GM10248 (cell line): ENCODE data around the gene NMBR.

Experiments used
- CTCF ChIA-PET: fragments of 300-600 bp; sonication (Branson Sonifier 250); formaldehyde crosslinking; extraction: SDS; loops from one replicate; lab custom pipeline; 2021; ENCODE audit warnings: antibody characterized with exemption; lab: Yijun Ruan, JAX
- POLR2A ChIA-PET: fragments of 350-650 bp; sonication (Branson Sonifier 250); formaldehyde crosslinking; extraction: SDS; loops from one replicate; lab custom pipeline; 2020; ENCODE audit warnings: antibody characterized with exemption; lab: Yijun Ruan, JAX
- DNase-seq: peaks from one replicate; pipeline ENCODE4 v3.0.0; 2012; ENCODE audit errors: extremely low spot score
- TF ChIP-seq, protein P1 (sequence below): IDR thresholded peaks from 2 replicates; pipeline ENCODE4 v1.5.1; 2012; ENCODE audit warnings: mild to moderate bottlenecking, low read depth; ENCODE audit errors: extremely low read depth, missing control alignments, control extremely low read depth

The NMBR gene

DNA sequence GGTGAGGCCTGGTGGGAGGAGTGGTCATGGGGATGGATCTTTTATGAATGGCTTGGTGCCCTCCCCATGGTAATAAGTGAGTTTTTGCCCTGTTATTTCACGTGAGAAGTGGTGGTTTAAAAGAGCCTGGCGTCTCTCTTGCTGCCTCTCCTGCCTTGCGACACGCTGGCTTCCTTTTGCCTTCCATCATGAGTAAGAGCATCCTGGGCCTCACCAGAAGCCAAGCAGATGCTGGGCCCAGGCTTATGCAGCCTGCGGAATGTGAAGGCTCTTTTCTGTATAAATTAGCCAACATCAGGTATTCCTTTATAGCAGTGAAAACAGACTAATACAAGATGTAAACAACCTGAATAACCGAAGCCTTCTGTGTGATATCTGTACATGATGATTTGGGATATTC lies 27.8 kb upstream of the NMBR start:
- CTCF ChIA-PET: no interaction called here
- DNase-seq: no peak
- TF ChIP-seq, protein P1, sequence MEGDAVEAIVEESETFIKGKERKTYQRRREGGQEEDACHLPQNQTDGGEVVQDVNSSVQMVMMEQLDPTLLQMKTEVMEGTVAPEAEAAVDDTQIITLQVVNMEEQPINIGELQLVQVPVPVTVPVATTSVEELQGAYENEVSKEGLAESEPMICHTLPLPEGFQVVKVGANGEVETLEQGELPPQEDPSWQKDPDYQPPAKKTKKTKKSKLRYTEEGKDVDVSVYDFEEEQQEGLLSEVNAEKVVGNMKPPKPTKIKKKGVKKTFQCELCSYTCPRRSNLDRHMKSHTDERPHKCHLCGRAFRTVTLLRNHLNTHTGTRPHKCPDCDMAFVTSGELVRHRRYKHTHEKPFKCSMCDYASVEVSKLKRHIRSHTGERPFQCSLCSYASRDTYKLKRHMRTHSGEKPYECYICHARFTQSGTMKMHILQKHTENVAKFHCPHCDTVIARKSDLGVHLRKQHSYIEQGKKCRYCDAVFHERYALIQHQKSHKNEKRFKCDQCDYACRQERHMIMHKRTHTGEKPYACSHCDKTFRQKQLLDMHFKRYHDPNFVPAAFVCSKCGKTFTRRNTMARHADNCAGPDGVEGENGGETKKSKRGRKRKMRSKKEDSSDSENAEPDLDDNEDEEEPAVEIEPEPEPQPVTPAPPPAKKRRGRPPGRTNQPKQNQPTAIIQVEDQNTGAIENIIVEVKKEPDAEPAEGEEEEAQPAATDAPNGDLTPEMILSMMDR: no peak
- POLR2A ChIA-PET: no interaction called here

DNA sequence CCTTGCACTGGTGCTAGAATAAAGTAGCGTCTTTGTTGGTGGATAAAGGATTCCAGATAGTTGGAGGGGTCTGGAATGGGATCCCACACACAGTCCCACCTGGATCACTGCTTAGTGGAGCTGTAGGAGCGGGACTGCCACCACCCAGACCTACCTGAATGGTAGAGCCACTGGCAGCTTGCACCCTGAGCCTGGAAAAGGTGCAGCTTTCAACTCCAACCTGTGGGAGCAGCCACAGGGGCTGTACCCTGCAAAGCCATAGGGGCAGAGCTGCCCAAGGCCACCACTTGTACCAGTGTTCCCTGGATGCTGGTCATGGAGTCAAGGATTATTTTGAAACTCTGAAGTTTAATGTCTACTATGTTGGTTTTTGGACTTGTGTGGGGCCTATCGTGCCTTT lies 27.1 kb upstream of the NMBR start:
- CTCF ChIA-PET: interaction anchor here (0.9 kb wide), 1 partner anchor 28 kb away, joined by 3 read pairs; no protein-coding TSS in a partner anchor
- DNase-seq: no peak
- TF ChIP-seq, protein P1: no peak
- POLR2A ChIA-PET: no interaction called here

- TF ChIP-seq, protein P1: no peak
- ChIA-PET CTCF (interaction anchor here (1.4 to 1.6 kb wide), 2 partner anchors 13 to 26 kb away, joined by 5 read pairs; partner anchors contain the start of gene NMBR), POLR2A (no interaction called here)
- no peak for DNase-seq
Measured at GRCh38 chr6:142172758-142173157, 25.8 kb upstream of the NMBR start.

- POLR2A ChIA-PET: no interaction called here
Measured at GRCh38 chr6:142171351-142171750, 24.4 kb upstream of the NMBR start.

GRCh38 chr6:142167486-142167885 lies 20.6 kb upstream of the NMBR start:
- TF ChIP-seq, protein P1: no peak
- POLR2A ChIA-PET: no interaction called here
- DNase-seq: no peak
- CTCF ChIA-PET: interaction anchor here (3.9 kb wide), 1 partner anchor 20 kb away, joined by 15 read pairs; the partner anchor contains the start of genes NMBR and VTA1

More at GRCh38 chr6:142171351-142171750, 24.4 kb upstream of the NMBR start:
- CTCF ChIA-PET: interaction anchor here (1.3 to 4.0 kb wide), 4 partner anchors 11 to 25 kb away, joined by 3 to 13 read pairs (median 5); partner anchors contain the start of gene NMBR
- no peak for DNase-seq
- TF ChIP-seq, protein P1: no peak

DNA sequence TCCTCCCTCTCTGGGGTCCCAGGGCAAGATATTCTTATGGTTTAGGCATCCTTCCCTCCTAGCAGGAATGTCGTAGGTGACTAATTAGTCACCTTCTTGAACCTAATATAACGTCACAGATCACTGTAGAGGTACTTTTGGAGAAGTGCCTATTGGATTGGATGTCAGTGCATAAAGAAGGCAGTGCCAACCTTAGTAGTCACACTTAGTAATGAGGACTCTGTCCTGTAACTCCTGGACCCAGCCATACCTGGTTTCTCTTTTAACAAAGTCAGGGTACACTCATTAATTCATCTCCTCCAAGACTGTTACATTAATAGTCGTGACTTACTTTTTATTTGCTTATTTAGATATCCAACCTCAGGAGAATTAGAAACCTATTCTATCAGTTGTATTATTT lies 20.1 kb upstream of the NMBR start:
- TF ChIP-seq, protein P1: no peak
- no peak for DNase-seq
- ChIA-PET CTCF (interaction anchor here (3.9 kb wide), 1 partner anchor 19 kb away, joined by 15 read pairs; the partner anchor contains the start of genes NMBR and VTA1), POLR2A (no interaction called here)
